HepG2 (cell line): ENCODE measurements around the gene MND1. TPM values are rescaled to one million over a fixed set of nuclear protein-coding genes. Genes with fewer than 3 reads are reported as not detected.

Experiments
- ETV5 ChIP-seq: IDR thresholded peaks from 2 replicates; pipeline ENCODE4 v1.6.1; 2018; ENCODE audit warnings: missing biosample characterization, missing genetic modification reagents, inconsistent platforms, borderline replicate concordance
- FOXK1 ChIP-seq: sonication (generic); formaldehyde crosslinking; IDR thresholded peaks from 2 replicates; pipeline ENCODE4 v1.4.0; 2020; ENCODE audit warnings: low read depth, missing genetic modification reagents, borderline replicate concordance
- PAX8 ChIP-seq: sonication (generic); formaldehyde crosslinking; IDR thresholded peaks from 2 replicates; pipeline ENCODE4 v1.8.0; 2022; ENCODE audit warnings: mild to moderate bottlenecking, missing genetic modification reagents, borderline replicate concordance
- RAD21 ChIP-seq: fragments of 450-650 bp; formaldehyde crosslinking; IDR thresholded peaks from 2 replicates; pipeline ENCODE4 v1.5.0; 2020; ENCODE audit warnings: mild to moderate bottlenecking
- SMARCC2 ChIP-seq: fragments of 450-650 bp; IDR thresholded peaks from 2 replicates; pipeline ENCODE4 v1.6.1; 2017; ENCODE audit warnings: antibody characterized with exemption, mild to moderate bottlenecking
- ZBTB33 ChIP-seq: sonication (generic); formaldehyde crosslinking; IDR thresholded peaks from 2 replicates; pipeline ENCODE4 v1.4.0; 2020; ENCODE audit warnings: missing genetic modification reagents
- ZBTB39 ChIP-seq: sonication (generic); formaldehyde crosslinking; IDR thresholded peaks from 2 replicates; pipeline ENCODE4 v1.5.0; 2020; ENCODE audit warnings: missing genetic modification reagents
- ZFP36 ChIP-seq: fragments of 150-350 bp; IDR thresholded peaks from 2 replicates; pipeline ENCODE4 v1.6.1; 2018; ENCODE audit warnings: borderline replicate concordance, low read length, low read depth; ENCODE audit not compliant: partially characterized antibody
- ZNF160 ChIP-seq: sonication (generic); formaldehyde crosslinking; IDR thresholded peaks from 2 replicates; pipeline ENCODE4 v1.8.0; 2022; ENCODE audit warnings: mild to moderate bottlenecking, inconsistent platforms, missing genetic modification reagents
- ZNF335 ChIP-seq: sonication (generic); formaldehyde crosslinking; IDR thresholded peaks from 2 replicates; pipeline ENCODE4 v1.4.0; 2020; ENCODE audit warnings: missing genetic modification reagents
- ZSCAN9 ChIP-seq: IDR thresholded peaks from 2 replicates; pipeline ENCODE4 v1.6.1; 2016; ENCODE audit warnings: borderline replicate concordance
- polyA plus RNA-seq, 8 experiments: library from polyadenylated mRNA; depleted of rRNA in 3 of 8; stranded (reverse) in 7 of 8; unstranded in 1 of 8; fragments of >200 nt; fragmentation: Illumina TruSeq in 4 of 8; extraction: Trizol in 4 of 8; gene quantifications; 2 replicates each; pipeline versions ENCODE4 v1.2.1 to v1.2.3, GENCODE V29; 2011 to 2016; ENCODE audit warnings: low read depth in 4 of 8, missing spikeins in 1 of 8, mixed read lengths in 1 of 8; ENCODE audit not compliant: insufficient read depth in 1 of 8
- total RNA-seq, 5 experiments: library from RNA; depleted of rRNA; stranded (reverse); fragments of >200 nt; fragmentation: Illumina TruSeq; extraction: Trizol; gene quantifications; 2 replicates each; pipeline ENCODE4 v1.2.3, GENCODE V29; 2016; ENCODE audit warnings: low read depth in 1 of 5
- TF ChIP-seq, protein P1 (sequence below): sonication (generic); formaldehyde crosslinking; IDR thresholded peaks from 2 replicates; pipeline ENCODE4 v1.5.0; 2020; ENCODE audit warnings: mild to moderate bottlenecking, missing genetic modification reagents

Gene MND1
- total and polyA plus RNA-seq, 2 of the 13 experiments (the other 11 are each of a cell fraction or from before 2014, with no cell fraction given): 4.8 to 30.7 TPM

DNA sequence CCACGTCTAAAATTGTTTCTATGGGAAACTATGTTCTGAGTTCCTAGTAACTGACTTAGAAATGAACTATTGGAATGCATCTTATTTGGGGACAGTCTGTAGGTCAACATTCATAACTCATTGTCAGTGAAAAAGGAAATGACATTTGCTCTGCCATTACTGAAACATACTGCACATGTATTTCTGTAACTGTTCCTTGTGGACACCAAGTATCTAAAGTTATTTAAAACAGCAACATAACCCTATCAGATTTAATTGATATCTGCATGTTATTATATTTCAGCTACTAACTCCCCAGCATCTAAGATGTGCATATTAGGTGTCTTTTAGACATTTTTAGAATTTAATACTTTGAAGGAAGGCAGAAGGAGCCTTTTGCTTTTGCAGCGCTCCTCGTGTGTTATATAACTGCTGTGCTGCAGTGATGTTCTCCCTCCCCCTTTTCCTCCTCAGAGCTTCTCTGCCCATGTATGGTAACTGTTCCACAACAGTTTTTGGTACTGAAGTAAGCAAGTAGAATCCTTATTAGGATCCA lies 84.5 kb downstream of the MND1 start (continued):
- no peak for TF ChIP-seq ZBTB39 (CRISPR knock-in tag)
- TF ChIP-seq PAX8 (CRISPR knock-in tag): no peak
- no peak for TF ChIP-seq RAD21 (CRISPR knock-in tag)
- no peak for TF ChIP-seq SMARCC2
- TF ChIP-seq ZSCAN9 (CRISPR knock-in tag): no peak
- TF ChIP-seq ZBTB33 (CRISPR knock-in tag): no peak
- TF ChIP-seq FOXK1 (CRISPR knock-in tag): no peak
- TF ChIP-seq, protein P1, sequence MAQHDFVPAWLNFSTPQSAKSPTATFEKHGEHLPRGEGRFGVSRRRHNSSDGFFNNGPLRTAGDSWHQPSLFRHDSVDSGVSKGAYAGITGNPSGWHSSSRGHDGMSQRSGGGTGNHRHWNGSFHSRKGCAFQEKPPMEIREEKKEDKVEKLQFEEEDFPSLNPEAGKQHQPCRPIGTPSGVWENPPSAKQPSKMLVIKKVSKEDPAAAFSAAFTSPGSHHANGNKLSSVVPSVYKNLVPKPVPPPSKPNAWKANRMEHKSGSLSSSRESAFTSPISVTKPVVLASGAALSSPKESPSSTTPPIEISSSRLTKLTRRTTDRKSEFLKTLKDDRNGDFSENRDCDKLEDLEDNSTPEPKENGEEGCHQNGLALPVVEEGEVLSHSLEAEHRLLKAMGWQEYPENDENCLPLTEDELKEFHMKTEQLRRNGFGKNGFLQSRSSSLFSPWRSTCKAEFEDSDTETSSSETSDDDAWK (CRISPR knock-in tag): no peak
- no peak for TF ChIP-seq ZNF335 (CRISPR knock-in tag)
- TF ChIP-seq ZFP36: no peak
- TF ChIP-seq ZNF160 (CRISPR knock-in tag): no peak
- TF ChIP-seq ETV5 (CRISPR knock-in tag): no peak
